ENCODE measurements around the gene LRP1B.

Gene LRP1B

DNA sequence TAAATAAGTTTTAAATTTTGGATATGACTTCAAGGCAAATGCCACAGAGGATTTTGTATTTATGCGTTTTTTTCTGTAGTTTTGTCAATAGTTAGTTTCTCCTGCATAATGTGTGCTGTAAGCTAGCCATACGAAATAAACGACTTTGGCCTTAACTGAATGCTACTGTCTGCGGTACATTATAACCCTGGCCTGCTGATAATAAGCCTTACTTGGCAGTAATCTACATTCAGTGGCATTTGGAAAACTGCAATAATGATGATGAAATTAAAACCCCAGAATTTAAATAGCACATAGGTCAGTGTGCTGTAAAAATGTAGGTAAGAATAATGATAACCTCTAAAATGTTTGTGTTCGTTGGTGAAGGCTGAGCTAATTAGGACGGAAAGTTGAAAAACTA lies 88.8 kb downstream of the LRP1B start:
- no peak for DNase-seq (ENCODE audit: low read depth in 2 of 2)

DNA sequence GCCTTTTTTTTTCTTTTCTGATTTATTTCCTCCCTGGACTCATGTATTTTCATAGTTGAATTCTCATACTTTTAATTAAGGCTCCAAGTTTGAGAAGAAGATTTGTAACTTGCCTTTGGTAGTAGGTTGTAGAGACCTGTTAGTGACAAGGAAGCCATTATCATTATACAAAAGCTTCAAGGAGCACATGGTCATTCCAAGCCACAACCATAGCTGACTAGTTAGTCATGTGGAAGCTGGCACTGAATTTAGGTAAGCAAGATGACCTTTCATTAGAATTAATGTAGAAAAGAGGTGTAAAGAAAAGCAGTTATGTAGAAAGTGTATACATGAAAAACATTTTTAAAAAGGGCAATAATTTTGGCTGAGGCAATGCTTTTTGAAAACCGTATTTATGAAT lies 89.7 kb downstream of the LRP1B start:
- no peak for DNase-seq (ENCODE audit: low read depth in 2 of 2)

DNA sequence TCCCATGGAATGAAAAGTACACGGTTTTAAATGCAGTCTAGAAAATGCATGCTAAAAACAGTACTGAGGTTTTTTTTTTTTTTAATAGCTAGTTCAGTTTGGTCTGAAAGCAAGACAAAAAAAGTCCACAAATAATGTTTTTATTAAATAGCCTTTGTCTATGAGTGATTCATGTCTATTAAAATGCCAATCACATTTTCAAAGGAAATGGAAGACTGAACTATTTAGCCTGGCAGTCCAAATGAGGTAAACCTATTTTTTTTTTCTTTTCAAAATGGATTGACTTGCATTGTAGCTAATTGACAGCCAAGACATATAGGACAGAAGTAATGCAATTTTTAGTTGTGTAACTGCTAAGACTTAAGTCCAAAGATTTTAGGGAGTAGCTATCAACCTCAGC lies 90.3 kb downstream of the LRP1B start:
- no peak for DNase-seq (ENCODE audit: low read depth in 2 of 2)

- no peak for DNase-seq (ENCODE audit: low read depth in 2 of 2)
Observed at GRCh38 chr2:142038826-142039225, 92.0 kb downstream of the LRP1B start.

GRCh38 chr2:142037744-142038143 lies 93.1 kb downstream of the LRP1B start:
- no peak for DNase-seq (ENCODE audit: low read depth in 2 of 2)

DNA sequence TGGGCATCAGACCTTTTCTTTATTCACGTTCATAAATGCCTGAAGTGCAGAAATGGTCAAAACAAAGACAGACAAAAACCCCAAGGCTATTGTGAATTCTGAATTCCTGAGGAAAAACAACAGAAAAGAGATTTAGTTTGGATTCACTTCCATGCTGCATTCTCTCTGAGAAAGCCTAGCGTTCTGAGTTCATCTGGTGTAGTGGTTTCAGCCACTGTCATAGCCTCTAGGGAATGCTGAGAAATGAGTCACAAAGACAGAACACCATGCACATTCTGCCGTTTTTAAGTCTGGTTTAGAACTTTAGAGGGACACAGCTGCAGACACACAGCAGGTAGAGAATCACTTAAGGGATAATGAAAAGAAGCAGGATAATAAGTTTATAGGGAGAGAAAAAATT lies 93.8 kb downstream of the LRP1B start:
- no peak for DNase-seq (ENCODE audit: low read depth in 2 of 2)

DNA sequence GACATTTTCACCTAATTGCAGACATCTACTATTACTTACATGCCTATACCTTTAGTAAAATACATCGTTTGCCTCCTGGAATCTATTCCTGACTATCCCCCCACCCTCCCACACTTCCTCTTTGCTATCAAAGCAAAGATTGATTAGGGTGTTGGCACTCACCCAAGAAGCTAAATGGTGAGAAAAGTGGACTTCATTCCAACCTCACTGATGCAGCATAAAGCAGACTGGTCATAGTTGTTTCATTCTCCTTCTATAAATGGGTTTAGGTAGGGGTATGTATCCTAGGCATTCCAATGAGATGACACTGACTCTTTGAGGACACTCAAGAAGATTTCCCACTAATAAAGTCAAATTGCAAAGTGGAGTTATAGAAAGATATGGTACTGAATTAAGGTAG lies 97.4 kb downstream of the LRP1B start:
- DNase-seq (ENCODE audit: low read depth in 2 of 2): no peak

DNA sequence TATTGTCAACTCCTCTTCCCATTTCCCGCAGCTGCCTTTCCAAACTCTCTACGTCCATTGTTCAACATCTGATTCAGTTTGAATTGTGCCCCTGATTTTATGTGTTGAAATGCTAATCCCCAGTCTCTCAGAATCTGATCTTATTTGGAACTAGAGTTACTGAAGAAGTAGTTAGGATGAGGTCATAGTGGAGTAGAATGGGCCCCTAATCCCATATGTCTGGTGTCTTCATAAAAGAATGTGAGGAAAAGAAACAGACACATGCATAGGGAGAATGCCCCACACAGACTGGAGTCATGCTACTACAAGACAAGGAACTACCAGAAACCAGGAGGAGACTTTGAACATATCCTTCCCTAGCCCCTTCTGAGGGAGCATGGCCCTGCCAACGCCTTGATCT lies 99.2 kb downstream of the LRP1B start:
- DNase-seq (ENCODE audit: low read depth in 2 of 2): no peak

DNA sequence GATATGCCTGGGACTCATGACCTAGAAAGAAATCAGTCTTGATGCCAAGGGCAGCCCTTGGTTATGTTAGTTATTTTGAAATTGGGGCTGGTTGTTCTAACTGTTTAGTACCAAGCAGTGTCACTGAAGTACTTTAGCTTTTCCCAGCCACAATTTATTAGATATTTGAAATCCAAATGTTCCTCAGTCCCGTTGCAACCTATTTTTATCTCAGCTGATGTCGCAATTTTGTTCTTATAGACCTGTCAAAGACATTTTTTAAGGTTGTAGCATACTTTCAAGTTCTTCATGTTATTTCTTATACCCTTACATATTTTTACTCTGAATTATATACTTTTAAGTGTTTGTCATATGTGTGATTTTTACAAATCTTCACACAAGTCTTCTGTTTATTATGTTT lies 100.1 kb downstream of the LRP1B start:
- no peak for DNase-seq (ENCODE audit: low read depth in 2 of 2)

DNA sequence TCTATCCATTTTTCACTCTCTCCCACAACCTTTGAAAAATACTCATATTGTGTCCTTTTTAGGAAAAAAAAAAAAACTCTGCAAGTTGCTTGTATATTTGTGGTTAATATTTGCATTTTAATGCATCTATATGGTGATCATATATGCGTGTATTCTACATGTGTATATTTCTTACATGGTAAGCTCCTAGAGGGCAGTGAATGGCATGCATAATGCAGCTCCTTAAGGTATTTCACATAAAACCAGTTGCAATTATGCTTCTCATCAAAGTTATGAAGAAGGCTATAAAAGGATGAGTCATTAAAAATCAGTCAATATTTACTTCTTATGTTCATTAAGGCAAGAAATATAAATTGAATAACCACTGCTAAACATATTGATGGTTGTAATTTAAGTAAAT lies 100.8 kb downstream of the LRP1B start:
- DNase-seq (ENCODE audit: low read depth in 2 of 2): no peak

GRCh38 chr2:142025394-142025793 lies 105.4 kb downstream of the LRP1B start:
- DNase-seq (ENCODE audit: low read depth in 2 of 2): no peak

DNA sequence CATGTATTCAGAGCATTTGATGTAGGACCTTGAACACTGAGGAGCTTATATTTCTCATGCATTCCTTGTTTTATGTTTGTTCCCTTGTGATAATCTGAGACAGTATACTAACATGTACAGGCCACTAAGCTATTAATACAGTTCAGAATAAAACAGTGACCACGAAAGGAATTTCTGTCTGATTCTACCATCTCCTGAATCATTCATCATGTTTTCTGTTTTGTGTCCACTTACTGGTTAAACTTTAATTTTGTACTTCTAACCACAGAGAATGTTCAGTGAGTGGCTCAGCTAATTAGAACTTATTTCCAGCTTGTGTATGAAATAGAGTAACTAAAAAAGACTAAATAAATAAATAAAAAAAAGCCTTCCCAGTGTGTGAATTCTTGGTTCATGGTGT lies 110.4 kb downstream of the LRP1B start:
- no peak for DNase-seq (ENCODE audit: low read depth in 2 of 2)

- no peak for DNase-seq (ENCODE audit: low read depth in 2 of 2)
Observed at GRCh38 chr2:142014536-142014935, 116.3 kb downstream of the LRP1B start.

GRCh38 chr2:142012797-142013196 lies 118.0 kb downstream of the LRP1B start:
- DNase-seq (ENCODE audit: low read depth in 2 of 2): no peak

GRCh38 chr2:142010477-142011270 lies 120.1 kb downstream of the LRP1B start:
- DNase-seq (ENCODE audit: low read depth in 2 of 2): no peak

- peak; percentile 26 to 35 for DNase-seq (ENCODE audit: low read depth in 2 of 2)
Observed at GRCh38 chr2:142008135-142008744, 122.6 kb downstream of the LRP1B start.

DNA sequence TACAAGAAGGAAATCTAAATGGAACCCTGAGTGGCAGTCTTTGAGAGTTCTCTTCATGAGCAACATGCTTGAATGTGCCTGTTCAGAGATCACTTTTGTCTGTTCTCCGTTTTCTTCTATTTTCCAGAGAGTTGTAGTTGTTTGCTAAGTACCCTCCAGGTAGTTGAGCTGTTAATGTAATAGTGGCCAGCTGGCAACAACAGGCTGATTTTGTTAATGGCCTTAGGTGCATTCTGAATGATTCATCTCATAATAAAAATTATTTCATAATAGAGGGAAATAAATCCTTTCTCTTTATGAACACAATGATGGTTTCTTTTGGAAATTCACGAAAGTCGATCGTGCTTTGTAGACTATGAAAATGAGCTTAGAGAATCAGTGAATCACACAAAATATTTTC lies 136.8 kb downstream of the LRP1B start:
- DNase-seq (ENCODE audit: low read depth in 2 of 2): no peak

DNA sequence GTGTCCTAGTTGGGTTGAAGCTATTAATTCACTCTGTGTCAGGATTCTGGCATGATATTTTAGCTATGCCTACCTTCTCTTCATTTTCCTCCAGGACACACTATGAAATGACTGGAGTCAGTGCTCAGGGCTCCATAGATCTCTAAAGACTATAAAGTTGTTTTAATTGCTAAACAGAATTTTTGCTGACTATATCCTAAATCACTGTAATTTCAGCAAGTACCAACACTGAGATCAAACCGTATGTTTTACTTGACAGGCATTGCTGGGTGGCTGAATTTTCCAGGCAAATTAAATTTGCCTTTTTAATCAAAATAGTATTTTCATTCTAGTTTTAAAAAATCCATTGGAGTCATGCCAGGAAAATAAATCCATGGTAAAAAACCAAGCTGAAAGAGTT lies 138.1 kb downstream of the LRP1B start:
- no peak for DNase-seq (ENCODE audit: low read depth in 2 of 2)

- DNase-seq (ENCODE audit: low read depth in 2 of 2): peak; percentile 9
Observed at GRCh38 chr2:141968433-141968832, 162.4 kb downstream of the LRP1B start.

GRCh38 chr2:141967980-141968379 lies 162.8 kb downstream of the LRP1B start:
- no peak for DNase-seq (ENCODE audit: low read depth in 2 of 2)

GRCh38 chr2:141967503-141967902 lies 163.3 kb downstream of the LRP1B start:
- no peak for DNase-seq (ENCODE audit: low read depth in 2 of 2)

DNA sequence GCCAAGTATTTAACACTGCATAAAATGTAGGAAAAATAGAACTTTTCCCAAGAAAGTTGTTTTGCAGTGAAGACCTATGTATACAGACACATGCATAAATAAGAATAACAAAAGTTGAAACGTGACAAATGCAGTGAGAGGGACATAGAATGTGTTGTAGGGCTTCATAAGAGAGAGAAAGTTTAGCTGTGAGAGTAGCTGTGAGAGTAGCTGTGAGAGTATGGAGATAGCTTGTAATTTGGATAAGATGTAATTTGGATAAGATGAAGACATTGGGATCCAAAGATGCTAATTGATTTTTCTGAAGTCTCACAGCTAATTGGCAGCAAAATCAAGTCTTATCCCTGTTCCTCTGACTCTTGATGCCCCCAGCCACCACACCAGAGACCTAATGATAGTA lies 170.9 kb downstream of the LRP1B start:
- DNase-seq (ENCODE audit: low read depth in 2 of 2): no peak

- DNase-seq (ENCODE audit: low read depth in 2 of 2): no peak
Observed at GRCh38 chr2:141959016-141959415, 171.8 kb downstream of the LRP1B start.

All from fibroblast of skin of left quadriceps (primary cell).